GM18870 (cell line): ENCODE data around the gene FAM168A.
"Not testable (repeated sequence)": the region's sequence is repeated elsewhere in the genome, so short reads cannot be mapped to it uniquely, and the experiment has no call there.

ENCODE experiments used
- ATAC-seq: cut with Tn5 transposase; IDR thresholded peaks from one replicate; pipeline ENCODE4 v1.9.1; 2021; ENCODE audit warnings: moderate library complexity; ENCODE audit not compliant: unreplicated experiment

FAM168A gene

GRCh38 chr11:73475549-73476095 lies 122.3 kb downstream of the FAM168A start:
- no peak for ATAC-seq

GRCh38 chr11:73473252-73473651 lies 124.7 kb downstream of the FAM168A start:
- ATAC-seq = no peak

- not testable (repeated sequence) for ATAC-seq
Observed at GRCh38 chr11:73470036-73470612, 127.8 kb downstream of the FAM168A start.

GRCh38 chr11:73469401-73469800 lies 128.5 kb downstream of the FAM168A start:
- no peak for ATAC-seq

- no peak for ATAC-seq
Observed at GRCh38 chr11:73468590-73469161, 129.2 kb downstream of the FAM168A start.

GRCh38 chr11:73467505-73467904 lies 130.4 kb downstream of the FAM168A start:
- no peak for ATAC-seq

- no peak for ATAC-seq
Observed at GRCh38 chr11:73466643-73467042, 131.3 kb downstream of the FAM168A start.

GRCh38 chr11:73465871-73466270 lies 132.0 kb downstream of the FAM168A start:
- no peak for ATAC-seq

GRCh38 chr11:73465023-73465675 lies 132.8 kb downstream of the FAM168A start:
- ATAC-seq = no peak

GRCh38 chr11:73464347-73464746 lies 133.6 kb downstream of the FAM168A start:
- no peak for ATAC-seq

- no peak for ATAC-seq
Observed at GRCh38 chr11:73463359-73463758, 134.6 kb downstream of the FAM168A start.

GRCh38 chr11:73461964-73462363 lies 135.9 kb downstream of the FAM168A start:
- no peak for ATAC-seq

GRCh38 chr11:73461335-73461840 lies 136.5 kb downstream of the FAM168A start:
- ATAC-seq = no peak

GRCh38 chr11:73458201-73458600 lies 139.7 kb downstream of the FAM168A start:
- no peak for ATAC-seq

GRCh38 chr11:73454987-73455386 lies 142.9 kb downstream of the FAM168A start:
- no peak for ATAC-seq

GRCh38 chr11:73453562-73453961 lies 144.3 kb downstream of the FAM168A start:
- no peak for ATAC-seq

- no peak for ATAC-seq
Observed at GRCh38 chr11:73452726-73453125, 145.2 kb downstream of the FAM168A start.

- no peak for ATAC-seq
Observed at GRCh38 chr11:73451896-73452295, 146.0 kb downstream of the FAM168A start.

GRCh38 chr11:73446766-73447165 lies 151.1 kb downstream of the FAM168A start:
- no peak for ATAC-seq

- no peak for ATAC-seq
Observed at GRCh38 chr11:73445980-73446379, 151.9 kb downstream of the FAM168A start.

- no peak for ATAC-seq
Observed at GRCh38 chr11:73439002-73439843, 158.7 kb downstream of the FAM168A start.
